Lung (tissue), 12 donors: Measurements from ENCODE around the gene RTN4RL2. TPM values are rescaled to one million over a fixed set of nuclear protein-coding genes. Genes with fewer than 3 reads are reported as not detected.

Experiments
- ATAC-seq: fragments of 200-7000 bp; cut with Tn5 transposase; one replicate; pipeline ENCODE4 v1.9.1; 2020; ENCODE audit warnings: moderate number of reproducible peaks; ENCODE audit not compliant: insufficient read depth, low FRiP score
- DNase-seq, 3 donors: peaks; one replicate each; pipeline ENCODE4 v3.0.0-alpha.2; 2013 to 2017
- H3K27ac ChIP-seq, 2 donors: one replicate each; pipeline ENCODE4 v1.5.1; 2013; ENCODE audit warnings: mild to moderate bottlenecking in 2 of 2, moderate library complexity in 2 of 2, control low read depth in 1 of 2, inconsistent platforms in 1 of 2, low read depth in 1 of 2, low read length in 1 of 2
- H3K27me3 ChIP-seq, 3 donors: one replicate each; pipeline ENCODE4 v1.5.1; 2013; ENCODE audit warnings: low read length in 2 of 3; ENCODE audit not compliant: control insufficient read depth in 3 of 3, insufficient read depth in 3 of 3
- H3K36me3 ChIP-seq, 4 donors: one replicate each; pipeline ENCODE4 v1.5.1; 2013; ENCODE audit warnings: low read length in 4 of 4, mild to moderate bottlenecking in 1 of 4, moderate library complexity in 1 of 4; ENCODE audit not compliant: control insufficient read depth in 4 of 4, insufficient read depth in 4 of 4
- H3K4me1 ChIP-seq, 5 donors: one replicate each; pipeline ENCODE4 v1.5.1; 2013; ENCODE audit warnings: low read length in 5 of 5, mild to moderate bottlenecking in 2 of 5, moderate library complexity in 1 of 5; ENCODE audit not compliant: control insufficient read depth in 5 of 5, insufficient read depth in 5 of 5
- H3K4me3 ChIP-seq: one replicate; pipeline ENCODE4 v1.5.1; 2013; ENCODE audit warnings: mild to moderate bottlenecking, control low read depth, moderate library complexity
- H3K9ac ChIP-seq, 2 donors: one replicate each; pipeline ENCODE4 v1.5.1; 2013; ENCODE audit warnings: low read length in 2 of 2, control low read depth in 1 of 2; ENCODE audit not compliant: insufficient read depth in 1 of 2
- H3K9me3 ChIP-seq, 4 donors: one replicate each; pipeline ENCODE4 v1.5.1; 2013; ENCODE audit warnings: low read length in 3 of 4, mild to moderate bottlenecking in 1 of 4, moderate library complexity in 1 of 4; ENCODE audit not compliant: control insufficient read depth in 4 of 4, insufficient read depth in 3 of 4
- WGBS, 2 donors: extraction: QIAGEN DNeasy Blood & Tissue Kit; methylation state at CpG; one replicate each; pipeline ENCODE4 v1.1.7; 2013; 5-methylcytosine and 5-hydroxymethylcytosine counted together
- polyA plus RNA-seq, 2 donors: library from polyadenylated mRNA; stranded (reverse); fragments of 200-250 nt; gene quantifications; one replicate each; pipeline ENCODE4 v1.2.1, GENCODE V29; 2013
- total RNA-seq, 2 donors: library from RNA; depleted of rRNA in 1 of 2; stranded (reverse); fragments of >200 nt in 1 of 2; gene quantifications; one replicate each; pipeline ENCODE4 v1.2.1, GENCODE V29; 2014 to 2021
- TF ChIP-seq, protein P1 (sequence below): IDR thresholded peaks from 2 replicates; pipeline ENCODE4 v1.5.1; 2012; ENCODE audit warnings: mild to moderate bottlenecking; ENCODE audit errors: control extremely low read depth, extremely low read depth
- donor health status: control.
- donor health status: control.
- donor health status: Bipolar disorder and iron deficiency.
- donor health status: healthy.
- donor health status: DM: yes; HTN: yes; CAD: no.

The RTN4RL2 gene
- total and polyA plus RNA-seq, 4 donors = 0.31 to 4.8 (median 1.6) TPM

DNA sequence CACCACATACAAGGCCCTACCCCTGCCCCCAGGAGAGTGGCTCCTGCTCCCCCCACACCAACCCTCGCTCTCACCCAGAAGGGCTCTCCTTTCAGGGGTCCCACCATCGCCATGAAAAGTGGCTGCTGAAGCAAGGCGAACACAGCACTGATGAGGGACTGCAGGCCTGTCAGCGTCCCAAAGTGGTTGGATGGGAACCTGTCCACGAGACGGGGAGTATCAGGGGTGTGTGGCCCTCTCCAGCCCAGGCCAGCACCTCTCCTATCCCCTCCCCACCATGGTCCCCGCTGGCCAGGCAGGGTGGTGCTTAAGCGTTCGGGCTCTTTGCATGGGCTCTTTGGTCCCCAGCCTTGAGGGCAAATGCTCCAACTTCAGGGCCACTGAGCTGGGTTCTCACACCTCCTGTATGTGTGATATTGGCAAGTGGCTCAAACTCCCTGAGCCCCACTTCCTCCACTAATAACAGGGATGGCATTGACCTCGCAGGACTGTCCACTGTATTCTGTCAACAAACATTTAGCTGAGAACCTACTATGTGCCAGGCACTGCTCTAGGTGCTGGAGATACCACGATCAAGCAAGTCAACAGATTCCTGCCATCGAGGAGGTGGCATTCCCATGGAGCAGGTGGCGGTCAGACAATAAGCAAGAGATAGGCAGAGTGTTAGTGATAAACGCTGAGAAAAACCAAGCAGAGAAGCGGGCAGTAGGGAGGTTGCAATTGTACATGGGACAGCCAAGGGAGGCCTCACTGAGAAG lies 26.9 kb downstream of the RTN4RL2 start:
- H3K36me3 ChIP-seq = peaks cover 0 to 32% (median 7%) of the 10 kb centered on the region in 4 donors
- peaks cover 0 to 5% (median 0%) of the 10 kb centered on the region in 4 donors for H3K9me3 ChIP-seq
- WGBS, 2 donors = 95 to 96% methylated on average over 15 of the region's 15 CpGs
- H3K4me1 ChIP-seq = peaks cover 3 to 12% (median 8%) of the 10 kb centered on the region in 5 donors
- TF ChIP-seq, protein P1, sequence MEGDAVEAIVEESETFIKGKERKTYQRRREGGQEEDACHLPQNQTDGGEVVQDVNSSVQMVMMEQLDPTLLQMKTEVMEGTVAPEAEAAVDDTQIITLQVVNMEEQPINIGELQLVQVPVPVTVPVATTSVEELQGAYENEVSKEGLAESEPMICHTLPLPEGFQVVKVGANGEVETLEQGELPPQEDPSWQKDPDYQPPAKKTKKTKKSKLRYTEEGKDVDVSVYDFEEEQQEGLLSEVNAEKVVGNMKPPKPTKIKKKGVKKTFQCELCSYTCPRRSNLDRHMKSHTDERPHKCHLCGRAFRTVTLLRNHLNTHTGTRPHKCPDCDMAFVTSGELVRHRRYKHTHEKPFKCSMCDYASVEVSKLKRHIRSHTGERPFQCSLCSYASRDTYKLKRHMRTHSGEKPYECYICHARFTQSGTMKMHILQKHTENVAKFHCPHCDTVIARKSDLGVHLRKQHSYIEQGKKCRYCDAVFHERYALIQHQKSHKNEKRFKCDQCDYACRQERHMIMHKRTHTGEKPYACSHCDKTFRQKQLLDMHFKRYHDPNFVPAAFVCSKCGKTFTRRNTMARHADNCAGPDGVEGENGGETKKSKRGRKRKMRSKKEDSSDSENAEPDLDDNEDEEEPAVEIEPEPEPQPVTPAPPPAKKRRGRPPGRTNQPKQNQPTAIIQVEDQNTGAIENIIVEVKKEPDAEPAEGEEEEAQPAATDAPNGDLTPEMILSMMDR = no peak
- no peak overlapping the region for H3K4me3 ChIP-seq
- ATAC-seq = no peak
- no peak overlapping the region for H3K9ac ChIP-seq
- H3K27ac ChIP-seq = no peak overlapping the region
- peaks cover 0 to 7% (median 7%) of the 10 kb centered on the region in 3 donors for H3K27me3 ChIP-seq
- no peak for DNase-seq

DNA sequence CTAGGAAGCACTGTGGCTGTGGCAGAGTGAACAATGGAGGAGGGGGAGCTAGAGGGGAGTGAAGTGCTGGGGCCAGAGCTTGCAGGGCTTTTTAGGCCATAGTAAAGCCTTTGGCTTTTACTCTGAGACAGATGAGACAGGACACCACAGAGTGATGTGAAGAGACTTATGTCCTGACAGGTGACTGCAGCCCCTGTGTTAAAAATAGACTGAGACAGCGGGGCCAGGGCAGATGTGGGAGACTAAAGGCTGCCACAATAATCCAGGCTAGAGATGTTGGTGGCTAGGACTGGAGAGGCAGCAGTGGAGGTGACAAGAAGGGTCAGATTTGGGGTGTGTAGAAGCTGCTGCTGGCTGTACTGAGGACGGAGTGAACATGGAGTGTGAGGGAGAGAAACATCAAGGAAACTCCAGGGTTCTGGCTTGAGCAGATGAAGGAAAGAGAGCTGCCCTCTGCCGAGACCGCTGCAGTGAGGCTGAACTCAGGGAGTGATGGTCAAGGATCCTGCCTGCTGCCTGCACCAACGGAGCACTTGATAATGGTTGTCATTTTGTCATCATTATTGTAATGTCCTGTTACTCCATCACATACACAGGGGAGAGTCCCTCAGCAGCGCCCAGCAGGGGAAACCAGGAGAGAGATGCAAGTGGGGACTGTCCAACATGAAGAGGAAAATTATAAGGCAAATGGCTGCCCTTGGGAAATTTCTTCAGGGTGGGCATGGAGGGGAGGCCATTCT lies 27.8 kb downstream of the RTN4RL2 start:
- H3K9me3 ChIP-seq = peaks cover 0 to 5% (median 0%) of the 10 kb centered on the region in 4 donors
- ATAC-seq = no peak
- TF ChIP-seq, protein P1 = no peak
- no peak overlapping the region for H3K27ac ChIP-seq
- H3K27me3 ChIP-seq = peaks cover 0 to 7% (median 6%) of the 10 kb centered on the region in 3 donors
- WGBS, 2 donors = 71 to 85% methylated on average over 6 of the region's 6 CpGs
- no peak overlapping the region for H3K9ac ChIP-seq
- H3K36me3 ChIP-seq = peaks cover 0 to 32% (median 7%) of the 10 kb centered on the region in 4 donors
- peaks cover 0 to 5% (median 3%) of the 10 kb centered on the region in 5 donors for H3K4me1 ChIP-seq
- H3K4me3 ChIP-seq = no peak overlapping the region
- DNase-seq = no peak

GRCh38 chr11:57490456-57491248 lies 30.3 kb downstream of the RTN4RL2 start:
- Histone ChIP-seq H3K27me3 (no peaks in the 10 kb centered on the region), H3K36me3 (peaks cover 0 to 28% (median 8%) of the 10 kb centered on the region in 4 donors), H3K9me3 (no peaks in the 10 kb centered on the region), H3K9ac (no peak overlapping the region), H3K27ac (no peak overlapping the region), H3K4me3 (no peak overlapping the region), H3K4me1 (no peaks in the 10 kb centered on the region)
- 93 to 97% methylated on average over 9 of the region's 9 CpGs for WGBS, 2 donors
- TF ChIP-seq, protein P1 = no peak
- no peak for ATAC-seq
- no peak for DNase-seq
